Neural progenitor cell (in vitro differentiated cells): ENCODE data around the gene SLC17A1.

Source experiments
- EZH2 ChIP-seq: fragments of 200-600 bp; sonication (generic); IDR thresholded peaks from 2 replicates; pipeline ENCODE4 v1.6.1; 2017; ENCODE audit warnings: antibody characterized with exemption, mild to moderate bottlenecking, moderate library complexity
- TF ChIP-seq, protein P1 (sequence below): fragments of 200-600 bp; sonication (generic); IDR thresholded peaks from 2 replicates; pipeline ENCODE4 v1.5.1; 2017; ENCODE audit warnings: antibody characterized with exemption, mild to moderate bottlenecking

DNA sequence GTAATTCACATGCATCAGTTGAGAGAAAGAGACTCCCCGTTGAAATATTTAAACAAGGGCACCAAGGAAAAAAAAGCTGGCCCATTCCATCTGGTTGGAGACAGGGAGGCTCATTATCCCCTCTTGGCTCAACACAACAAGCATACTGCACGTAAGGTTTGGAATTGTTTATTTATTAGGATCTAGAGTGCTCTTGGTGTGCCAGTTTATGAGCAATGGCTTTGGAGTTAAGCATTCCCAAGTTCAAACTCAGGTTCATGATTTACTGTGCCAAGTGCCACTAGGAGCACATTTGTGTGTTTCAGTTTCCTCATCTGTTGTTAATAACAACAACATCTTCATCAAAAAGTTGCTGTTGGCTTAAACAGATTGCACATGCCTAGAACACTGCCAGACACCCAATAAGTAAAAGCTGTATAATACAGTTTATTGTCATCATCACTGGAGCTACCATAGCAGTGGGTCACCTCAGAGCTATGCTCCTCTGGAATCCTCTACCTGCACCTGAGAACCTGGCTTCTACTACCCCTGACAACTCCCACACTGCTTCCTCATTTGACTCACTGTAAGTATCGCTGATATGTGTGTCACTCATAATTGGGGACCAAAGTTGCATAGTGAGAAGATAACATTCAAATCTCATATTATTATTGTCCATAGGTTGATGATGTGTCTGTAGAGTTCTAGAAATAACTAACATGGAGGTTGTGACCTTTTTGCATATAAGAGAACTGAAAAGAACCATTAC is 36.8 kb upstream of the SLC17A1 start:
- TF ChIP-seq, protein P1, sequence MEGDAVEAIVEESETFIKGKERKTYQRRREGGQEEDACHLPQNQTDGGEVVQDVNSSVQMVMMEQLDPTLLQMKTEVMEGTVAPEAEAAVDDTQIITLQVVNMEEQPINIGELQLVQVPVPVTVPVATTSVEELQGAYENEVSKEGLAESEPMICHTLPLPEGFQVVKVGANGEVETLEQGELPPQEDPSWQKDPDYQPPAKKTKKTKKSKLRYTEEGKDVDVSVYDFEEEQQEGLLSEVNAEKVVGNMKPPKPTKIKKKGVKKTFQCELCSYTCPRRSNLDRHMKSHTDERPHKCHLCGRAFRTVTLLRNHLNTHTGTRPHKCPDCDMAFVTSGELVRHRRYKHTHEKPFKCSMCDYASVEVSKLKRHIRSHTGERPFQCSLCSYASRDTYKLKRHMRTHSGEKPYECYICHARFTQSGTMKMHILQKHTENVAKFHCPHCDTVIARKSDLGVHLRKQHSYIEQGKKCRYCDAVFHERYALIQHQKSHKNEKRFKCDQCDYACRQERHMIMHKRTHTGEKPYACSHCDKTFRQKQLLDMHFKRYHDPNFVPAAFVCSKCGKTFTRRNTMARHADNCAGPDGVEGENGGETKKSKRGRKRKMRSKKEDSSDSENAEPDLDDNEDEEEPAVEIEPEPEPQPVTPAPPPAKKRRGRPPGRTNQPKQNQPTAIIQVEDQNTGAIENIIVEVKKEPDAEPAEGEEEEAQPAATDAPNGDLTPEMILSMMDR: no peak
- TF ChIP-seq EZH2: no peak
